HUDEP-2 (cell line): ENCODE results near the gene CREB3.
A peak's percentile ranks its signal among the peaks of the same experiment; 100 is the strongest.

Experiments used
- DNase-seq, 76 experiments: peaks; one replicate each; lab custom pipeline; 2025; ENCODE audit not compliant: unreplicated experiment in 76 of 76; lab: John Stamatoyannopoulos, UW

Gene CREB3

GRCh38 chr9:35771534-35771933 is 39.1 kb downstream of the CREB3 start:
- DNase-seq = peak in 10 of 76 experiments; percentile 7 to 36 (median 15)

- no peak for DNase-seq
Observed at GRCh38 chr9:35771943-35772342, 39.5 kb downstream of the CREB3 start.

- DNase-seq = no peak
Observed at GRCh38 chr9:35774907-35775635, 42.6 kb downstream of the CREB3 start.

GRCh38 chr9:35776018-35776417 is 43.6 kb downstream of the CREB3 start:
- no peak for DNase-seq

GRCh38 chr9:35778496-35778895 is 46.0 kb downstream of the CREB3 start:
- DNase-seq = no peak

GRCh38 chr9:35781066-35781465 is 48.6 kb downstream of the CREB3 start:
- DNase-seq = no peak

GRCh38 chr9:35783418-35783817 is 51.0 kb downstream of the CREB3 start:
- DNase-seq = no peak
